SU-DHL-6 (cell line): ENCODE results near the gene MKNK2.
A peak's percentile ranks its signal among the peaks of the same experiment; 100 is the strongest.

Experiments
- H2AFZ ChIP-seq: fragments of 200-600 bp; sonication (generic); 2 replicates; pipeline ENCODE4 v1.6.1; 2014; ENCODE audit warnings: low read depth, mild to moderate bottlenecking, moderate library complexity, mixed read lengths, antibody characterized with exemption, low read length; ENCODE audit not compliant: severe bottlenecking
- H3F3A ChIP-seq: fragments of 200-600 bp; shearing (Covaris generic); 2 replicates; pipeline ENCODE4 v1.6.0; 2016; ENCODE audit warnings: antibody characterized with exemption, mild to moderate bottlenecking; ENCODE audit not compliant: insufficient read depth
- H3K27ac ChIP-seq: fragments of 200-600 bp; sonication (generic); 2 replicates; pipeline ENCODE4 v1.5.1; 2016; ENCODE audit warnings: low read depth, mild to moderate bottlenecking, low read length, moderate library complexity, mixed read lengths
- H3K27me3 ChIP-seq: fragments of 200-600 bp; sonication (generic), shearing (Covaris generic); 2 replicates; pipeline ENCODE4 v1.6.0; 2014; ENCODE audit warnings: mild to moderate bottlenecking, low read length
- H3K36me3 ChIP-seq: fragments of 200-600 bp; sonication (generic); 2 replicates; pipeline ENCODE4 v1.6.1; 2014; ENCODE audit warnings: mild to moderate bottlenecking, low read length, mixed read lengths
- H3K4me2 ChIP-seq: fragments of 300-600, 200-600 bp; shearing (Covaris generic), sonication (generic); 2 replicates; pipeline ENCODE4 v1.6.0; 2014; ENCODE audit warnings: low read length, low read depth, mild to moderate bottlenecking; ENCODE audit not compliant: poor library complexity, severe bottlenecking
- H3K4me3 ChIP-seq: fragments of 200-600 bp; sonication (generic); 2 replicates; pipeline ENCODE4 v1.5.1; 2014; ENCODE audit warnings: antibody characterized with exemption, low read length, mild to moderate bottlenecking, mixed read lengths; ENCODE audit not compliant: insufficient read depth, poor library complexity, severe bottlenecking
- H3K79me2 ChIP-seq: fragments of 200-600 bp; sonication (generic); 2 replicates; pipeline ENCODE4 v1.6.1; 2014; ENCODE audit warnings: mild to moderate bottlenecking, low read length, moderate library complexity; ENCODE audit not compliant: insufficient read depth
- H3K9ac ChIP-seq: fragments of 200-600 bp; sonication (generic); 2 replicates; pipeline ENCODE4 v1.7.0; 2014; ENCODE audit warnings: mild to moderate bottlenecking, low read length
- H3K9me2 ChIP-seq: fragments of 200-600 bp; sonication (generic); replicated peaks from 2 replicates; pipeline ENCODE4 v1.6.1; 2014; ENCODE audit warnings: low read length; ENCODE audit not compliant: insufficient read depth
- H3K9me3 ChIP-seq: fragments of 200-600 bp; sonication (generic); 2 replicates; pipeline ENCODE4 v1.6.1; 2014; ENCODE audit warnings: low read length, mixed read lengths; ENCODE audit not compliant: insufficient read depth
- H4K20me1 ChIP-seq: fragments of 200-600 bp; sonication (generic); 2 replicates; pipeline ENCODE4 v1.6.1; 2014; ENCODE audit warnings: low read depth, mild to moderate bottlenecking, antibody characterized with exemption, low read length, moderate library complexity, mixed read lengths
- CTCF ChIP-seq: fragments of 200-600 bp; sonication (generic); IDR thresholded peaks from one replicate; pipeline ENCODE4 v1.5.1; 2017; ENCODE audit warnings: antibody characterized with exemption, mild to moderate bottlenecking, low read length, moderate library complexity; ENCODE audit not compliant: insufficient read depth, poor library complexity, severe bottlenecking
- EZH2phosphoT487 ChIP-seq: fragments of 200-600 bp; sonication (generic), shearing (Covaris generic); conservative IDR thresholded peaks from 2 replicates; pipeline ENCODE4 v1.6.1; 2018; ENCODE audit warnings: mild to moderate bottlenecking, antibody characterized with exemption, low read length, moderate library complexity, mixed read lengths

Gene MKNK2

GRCh38 chr19:2046046-2046907, 4.8 kb downstream of the MKNK2 start:
- Histone ChIP-seq H2AFZ (no peak overlapping the region), H3K4me3 (no peak overlapping the region), H3K9ac (no peak overlapping the region), H3K9me3 (no peaks in the 10 kb centered on the region), H3K4me2 (no peak overlapping the region), H3K79me2 (peaks cover 42% of the 10 kb centered on the region), H3F3A (peaks cover 8% of the 10 kb centered on the region; the same call in 1 of the 2 replicates), H3K27ac (no peak overlapping the region), H3K9me2 (no peaks in the 10 kb centered on the region), H4K20me1 (no peaks in the 10 kb centered on the region; the same call in 1 of the 2 replicates), H3K27me3 (no peaks in the 10 kb centered on the region), H3K36me3 (no peaks in the 10 kb centered on the region)
- TF ChIP-seq EZH2phosphoT487 (no peak), CTCF (no peak)

DNA sequence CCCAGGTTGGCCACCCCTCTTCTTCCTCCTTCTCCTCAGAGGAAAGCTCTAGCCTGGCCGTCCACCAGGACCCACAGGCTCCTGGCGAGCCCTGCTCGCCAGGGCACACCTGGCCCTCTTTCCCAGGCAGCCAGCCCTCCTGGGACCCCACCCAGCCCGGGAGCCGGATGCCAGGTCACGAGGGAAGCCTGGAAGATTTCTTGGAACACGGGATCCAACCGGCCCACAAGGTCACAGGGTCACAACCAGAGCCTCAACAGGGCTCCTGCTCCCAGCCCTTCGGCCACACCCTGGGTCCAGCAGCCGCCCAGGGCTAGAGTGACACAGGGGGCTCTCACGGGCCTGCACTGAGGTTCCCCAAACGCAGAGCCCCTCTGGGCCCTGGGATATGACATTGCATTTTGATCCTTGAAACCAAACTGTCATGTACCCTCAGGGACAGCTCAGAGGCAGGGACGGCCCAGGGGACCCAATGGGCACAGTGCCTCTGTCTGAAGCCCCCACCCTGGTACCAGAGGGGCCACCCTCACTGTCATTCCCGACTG, 5.5 kb downstream of the MKNK2 start:
- Histone ChIP-seq H4K20me1 (no peaks in the 10 kb centered on the region; the same call in 1 of the 2 replicates), H3K79me2 (peaks cover 40% of the 10 kb centered on the region), H3K27me3 (no peaks in the 10 kb centered on the region), H3F3A (peaks cover 8% of the 10 kb centered on the region; the same call in 1 of the 2 replicates), H2AFZ (no peak overlapping the region), H3K9ac (no peak overlapping the region), H3K27ac (no peak overlapping the region), H3K36me3 (no peaks in the 10 kb centered on the region), H3K9me3 (no peaks in the 10 kb centered on the region), H3K4me3 (no peak overlapping the region), H3K9me2 (no peaks in the 10 kb centered on the region), H3K4me2 (no peak overlapping the region)
- TF ChIP-seq EZH2phosphoT487 (no peak), CTCF (no peak)

DNA sequence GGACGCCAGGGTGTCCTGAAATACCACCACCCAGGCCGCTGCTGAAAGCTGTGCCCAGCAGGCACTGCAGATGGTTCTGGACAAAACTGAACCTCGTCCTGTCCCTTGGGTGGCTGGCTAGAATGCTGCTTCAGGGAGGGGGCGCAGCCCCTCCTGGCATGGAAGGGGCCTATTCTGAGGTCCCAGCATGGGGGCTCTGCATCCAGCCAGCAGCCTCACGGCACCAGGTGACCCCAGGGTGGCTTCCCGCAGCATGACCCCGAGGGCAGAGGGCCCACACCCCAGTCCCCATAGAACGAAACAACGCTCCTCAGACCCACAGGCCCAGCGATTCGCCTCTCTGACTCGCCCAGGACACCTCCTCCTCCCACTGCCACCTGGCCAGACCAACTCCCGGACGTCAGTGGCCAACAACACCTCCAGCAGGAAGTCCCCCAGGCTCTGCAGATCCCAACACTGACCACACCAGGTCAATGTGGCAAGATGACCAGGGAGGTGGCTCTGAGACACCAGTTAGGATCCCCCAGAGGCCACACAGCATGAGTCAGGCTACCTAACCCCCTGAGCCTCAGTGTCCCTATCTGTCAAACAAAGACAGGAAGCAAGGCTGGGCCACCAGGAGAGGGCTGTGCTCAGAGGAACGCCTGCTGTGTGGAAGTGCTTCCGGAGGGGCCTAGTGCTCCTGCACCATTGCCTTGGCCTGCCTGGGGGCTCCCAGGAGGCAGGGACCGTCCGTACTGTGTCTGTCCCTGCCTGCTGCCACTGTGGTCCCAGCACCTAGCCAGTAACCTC, 6.1 kb downstream of the MKNK2 start:
- Histone ChIP-seq H2AFZ (no peak overlapping the region), H3K9me2 (no peaks in the 10 kb centered on the region), H3K36me3 (no peaks in the 10 kb centered on the region), H3F3A (peaks cover 8% of the 10 kb centered on the region; the same call in 1 of the 2 replicates), H3K4me2 (no peak overlapping the region), H3K27ac (peak overlapping the region; percentile 45; the same call in 1 of the 2 replicates), H3K4me3 (no peak overlapping the region), H3K79me2 (peaks cover 34% of the 10 kb centered on the region), H3K9me3 (no peaks in the 10 kb centered on the region), H4K20me1 (no peaks in the 10 kb centered on the region), H3K9ac (no peak overlapping the region), H3K27me3 (no peaks in the 10 kb centered on the region)
- no peak for TF ChIP-seq EZH2phosphoT487
